Neural cell (in vitro differentiated cells): Measurements from ENCODE around the gene GPS2. TPM values are rescaled to one million over a fixed set of nuclear protein-coding genes. Genes with fewer than 3 reads are reported as not detected.

Experiments used
- H2AFZ ChIP-seq: fragments of 200-600, 300-800 bp; sonication (generic), shearing (Covaris generic); 2 replicates; pipeline ENCODE4 v1.6.0; 2014; ENCODE audit warnings: low read depth, mild to moderate bottlenecking, antibody characterized with exemption, low read length, moderate library complexity
- H3F3A ChIP-seq: fragments of 200-600 bp; shearing (Covaris generic); 2 replicates; pipeline ENCODE4 v1.6.1; 2016; ENCODE audit warnings: mild to moderate bottlenecking, moderate library complexity, mixed read lengths, antibody characterized with exemption, low read length; ENCODE audit not compliant: insufficient read depth, poor library complexity, severe bottlenecking
- H3K27ac ChIP-seq: fragments of 200-600, 300-800 bp; sonication (generic), shearing (Covaris generic); 2 replicates; pipeline ENCODE4 v1.5.1; 2014; ENCODE audit warnings: mild to moderate bottlenecking, low read length, moderate library complexity
- H3K27me3 ChIP-seq: fragments of 300-800, 200-600 bp; sonication (generic), shearing (Covaris generic); 2 replicates; pipeline ENCODE4 v1.6.0; 2014; ENCODE audit warnings: mild to moderate bottlenecking, low read depth, low read length, moderate library complexity; ENCODE audit not compliant: insufficient read depth
- H3K36me3 ChIP-seq: fragments of 300-800, 200-600 bp; sonication (generic), shearing (Covaris generic); 2 replicates; pipeline ENCODE4 v1.5.1; 2014; ENCODE audit warnings: mild to moderate bottlenecking, antibody characterized with exemption, low read length, moderate library complexity; ENCODE audit not compliant: insufficient read depth
- H3K4me2 ChIP-seq: fragments of 300-800, 200-600 bp; sonication (generic), shearing (Covaris generic); 2 replicates; pipeline ENCODE4 v1.6.0; 2014; ENCODE audit warnings: mild to moderate bottlenecking, low read length
- H3K4me3 ChIP-seq: fragments of 300-800, 200-600 bp; sonication (generic), shearing (Covaris generic); 2 replicates; pipeline ENCODE4 v1.5.1; 2014; ENCODE audit warnings: mild to moderate bottlenecking, low read length, moderate library complexity
- H3K79me2 ChIP-seq: fragments of 200-600 bp; shearing (Covaris generic); replicated peaks from 2 replicates; pipeline ENCODE4 v1.6.0; 2014; ENCODE audit warnings: mild to moderate bottlenecking, low read length, moderate library complexity; ENCODE audit not compliant: insufficient read depth
- H3K9ac ChIP-seq: fragments of 300-800, 200-600 bp; sonication (generic), shearing (Covaris generic); 2 replicates; pipeline ENCODE4 v1.6.1; 2016; ENCODE audit warnings: mild to moderate bottlenecking, low read length, mixed read lengths
- H3K9me2 ChIP-seq: fragments of 200-600 bp; shearing (Covaris generic); 2 replicates; pipeline ENCODE4 v1.6.1; 2016; ENCODE audit warnings: mild to moderate bottlenecking, low read length, mixed read lengths; ENCODE audit not compliant: insufficient read depth
- H3K9me3 ChIP-seq: fragments of 200-600, 300-800 bp; sonication (generic), shearing (Covaris generic); 2 replicates; pipeline ENCODE4 v1.6.1; 2016; ENCODE audit warnings: mild to moderate bottlenecking, mixed run types, low read length, moderate library complexity, mixed read lengths
- H4K20me1 ChIP-seq: fragments of 200-600 bp; shearing (Covaris generic); 2 replicates; pipeline ENCODE4 v1.6.1; 2016; ENCODE audit warnings: mild to moderate bottlenecking, mixed run types; ENCODE audit not compliant: insufficient read depth
- CTCF ChIP-seq: fragments of 450-650 bp; IDR thresholded peaks from 2 replicates; pipeline ENCODE4 v1.5.1; 2014; ENCODE audit warnings: antibody characterized with exemption, mild to moderate bottlenecking, moderate library complexity; ENCODE audit not compliant: poor library complexity, severe bottlenecking
- EP300 ChIP-seq: fragments of 450-650 bp; conservative IDR thresholded peaks from 2 replicates; pipeline ENCODE4 v1.6.1; 2014; ENCODE audit warnings: antibody characterized with exemption, mild to moderate bottlenecking, moderate library complexity; ENCODE audit not compliant: poor library complexity, severe bottlenecking
- EZH2 ChIP-seq: fragments of 200-600, 300-800 bp; shearing (Covaris generic), sonication (generic); IDR thresholded peaks from 2 replicates; pipeline ENCODE4 v1.6.1; 2014; ENCODE audit warnings: antibody characterized with exemption, low read length, borderline replicate concordance, mild to moderate bottlenecking; ENCODE audit not compliant: insufficient read depth, poor library complexity, severe bottlenecking
- MXI1 ChIP-seq: fragments of 450-650 bp; conservative IDR thresholded peaks from 2 replicates; pipeline ENCODE4 v1.6.1; 2014; ENCODE audit warnings: antibody characterized with exemption, mild to moderate bottlenecking; ENCODE audit not compliant: poor library complexity, severe bottlenecking
- POLR2AphosphoS5 ChIP-seq: IDR thresholded peaks from 2 replicates; pipeline ENCODE4 v1.6.1; 2012
- RAD21 ChIP-seq: fragments of 450-650 bp; conservative IDR thresholded peaks from 2 replicates; pipeline ENCODE4 v1.6.1; 2014; ENCODE audit warnings: antibody characterized with exemption, mild to moderate bottlenecking, moderate library complexity
- SMC3 ChIP-seq: fragments of 450-650 bp; conservative IDR thresholded peaks from 2 replicates; pipeline ENCODE4 v1.6.1; 2014; ENCODE audit warnings: antibody characterized with exemption, mild to moderate bottlenecking, moderate library complexity; ENCODE audit not compliant: poor library complexity
- TAF1 ChIP-seq: IDR thresholded peaks from 2 replicates; pipeline ENCODE4 v1.6.1; 2012; ENCODE audit warnings: low read depth
- polyA plus RNA-seq: library from polyadenylated mRNA; depleted of rRNA; stranded (reverse); fragments of >200 nt; gene quantifications from 2 replicates; pipeline ENCODE4 v1.2.3, GENCODE V29; 2014
- TF ChIP-seq, protein P1 (sequence below): IDR thresholded peaks from 2 replicates; pipeline ENCODE4 v1.6.1; 2012; ENCODE audit warnings: borderline replicate concordance

The GPS2 gene
- polyA plus RNA-seq, 1 donor from 2014 or later = 108 TPM

- H4K20me1 ChIP-seq = peaks cover 12% of the 10 kb centered on the region
- H3K4me2 ChIP-seq = no peak overlapping the region
- no peaks in the 10 kb centered on the region for H3K9me2 ChIP-seq
- H3K79me2 ChIP-seq = peaks cover 41% of the 10 kb centered on the region
- H3K4me3 ChIP-seq = peak overlapping the region; percentile 91
- no peak overlapping the region for H2AFZ ChIP-seq
- H3K27ac ChIP-seq = no peak overlapping the region
- no peak overlapping the region for H3K9ac ChIP-seq
- no peaks in the 10 kb centered on the region for H3K9me3 ChIP-seq
- H3K36me3 ChIP-seq = no peaks in the 10 kb centered on the region
- no peaks in the 10 kb centered on the region for H3K27me3 ChIP-seq
- no peaks in the 10 kb centered on the region for H3F3A ChIP-seq
- no peak for TF ChIP-seq CTCF
- TF ChIP-seq RAD21 = no peak
- no peak for TF ChIP-seq SMC3
These were observed 5.5 kb downstream of the GPS2 start for GRCh38 chr17:7309628-7310027.

GRCh38 chr17:7308625-7309433 lies 6.3 kb downstream of the GPS2 start:
- peaks cover 33% of the 10 kb centered on the region for H3K79me2 ChIP-seq
- H3K9me2 ChIP-seq = no peaks in the 10 kb centered on the region

GRCh38 chr17:7307686-7308624 lies 7.2 kb downstream of the GPS2 start:
- Histone ChIP-seq H2AFZ (no peak overlapping the region), H3K27ac (peak overlapping the region; percentile 84), H3K79me2 (peaks cover 29% of the 10 kb centered on the region), H3K36me3 (no peaks in the 10 kb centered on the region), H3K27me3 (no peaks in the 10 kb centered on the region), H3K4me3 (peak overlapping the region; percentile 91), H3F3A (no peaks in the 10 kb centered on the region), H3K9ac (peak overlapping the region; percentile 86), H3K9me3 (no peaks in the 10 kb centered on the region), H4K20me1 (peaks cover 12% of the 10 kb centered on the region), H3K9me2 (no peaks in the 10 kb centered on the region), H3K4me2 (peak overlapping the region; percentile 89)
- peak; percentile 98 for TF ChIP-seq POLR2AphosphoS5
- TF ChIP-seq CTCF = no peak
- peak; percentile 51 for TF ChIP-seq TAF1
- TF ChIP-seq, protein P1, sequence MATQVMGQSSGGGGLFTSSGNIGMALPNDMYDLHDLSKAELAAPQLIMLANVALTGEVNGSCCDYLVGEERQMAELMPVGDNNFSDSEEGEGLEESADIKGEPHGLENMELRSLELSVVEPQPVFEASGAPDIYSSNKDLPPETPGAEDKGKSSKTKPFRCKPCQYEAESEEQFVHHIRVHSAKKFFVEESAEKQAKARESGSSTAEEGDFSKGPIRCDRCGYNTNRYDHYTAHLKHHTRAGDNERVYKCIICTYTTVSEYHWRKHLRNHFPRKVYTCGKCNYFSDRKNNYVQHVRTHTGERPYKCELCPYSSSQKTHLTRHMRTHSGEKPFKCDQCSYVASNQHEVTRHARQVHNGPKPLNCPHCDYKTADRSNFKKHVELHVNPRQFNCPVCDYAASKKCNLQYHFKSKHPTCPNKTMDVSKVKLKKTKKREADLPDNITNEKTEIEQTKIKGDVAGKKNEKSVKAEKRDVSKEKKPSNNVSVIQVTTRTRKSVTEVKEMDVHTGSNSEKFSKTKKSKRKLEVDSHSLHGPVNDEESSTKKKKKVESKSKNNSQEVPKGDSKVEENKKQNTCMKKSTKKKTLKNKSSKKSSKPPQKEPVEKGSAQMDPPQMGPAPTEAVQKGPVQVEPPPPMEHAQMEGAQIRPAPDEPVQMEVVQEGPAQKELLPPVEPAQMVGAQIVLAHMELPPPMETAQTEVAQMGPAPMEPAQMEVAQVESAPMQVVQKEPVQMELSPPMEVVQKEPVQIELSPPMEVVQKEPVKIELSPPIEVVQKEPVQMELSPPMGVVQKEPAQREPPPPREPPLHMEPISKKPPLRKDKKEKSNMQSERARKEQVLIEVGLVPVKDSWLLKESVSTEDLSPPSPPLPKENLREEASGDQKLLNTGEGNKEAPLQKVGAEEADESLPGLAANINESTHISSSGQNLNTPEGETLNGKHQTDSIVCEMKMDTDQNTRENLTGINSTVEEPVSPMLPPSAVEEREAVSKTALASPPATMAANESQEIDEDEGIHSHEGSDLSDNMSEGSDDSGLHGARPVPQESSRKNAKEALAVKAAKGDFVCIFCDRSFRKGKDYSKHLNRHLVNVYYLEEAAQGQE = peak; percentile 47
- peak; percentile 60 for TF ChIP-seq MXI1
- TF ChIP-seq RAD21 = peak; percentile 23
- no peak for TF ChIP-seq SMC3
- TF ChIP-seq EZH2 = no peak
- TF ChIP-seq EP300 = peak; percentile 42

More at GRCh38 chr17:7308625-7309433, 6.3 kb downstream of the GPS2 start:
- Histone ChIP-seq H3K27ac (peak overlapping the region; percentile 84), H3K9ac (peak overlapping the region; percentile 86), H3K4me2 (peak overlapping the region; percentile 89), H4K20me1 (peaks cover 12% of the 10 kb centered on the region), H3F3A (no peaks in the 10 kb centered on the region), H2AFZ (no peak overlapping the region), H3K4me3 (peak overlapping the region; percentile 91), H3K36me3 (no peaks in the 10 kb centered on the region), H3K9me3 (no peaks in the 10 kb centered on the region), H3K27me3 (no peaks in the 10 kb centered on the region)
- no peak for TF ChIP-seq SMC3
- TF ChIP-seq RAD21 = no peak
